GM15510 (cell line): ENCODE results near the gene TRABD2B.

ENCODE experiments used
- POLR2A ChIP-seq: IDR thresholded peaks from 3 replicates; pipeline ENCODE4 v1.6.1; 2011; ENCODE audit warnings: borderline replicate concordance; ENCODE audit not compliant: insufficient read length; ENCODE audit errors: extremely low read depth

Gene TRABD2B

GRCh38 chr1:47990286-47990685 is 6.9 kb downstream of the TRABD2B start:
- TF ChIP-seq POLR2A = no peak

DNA sequence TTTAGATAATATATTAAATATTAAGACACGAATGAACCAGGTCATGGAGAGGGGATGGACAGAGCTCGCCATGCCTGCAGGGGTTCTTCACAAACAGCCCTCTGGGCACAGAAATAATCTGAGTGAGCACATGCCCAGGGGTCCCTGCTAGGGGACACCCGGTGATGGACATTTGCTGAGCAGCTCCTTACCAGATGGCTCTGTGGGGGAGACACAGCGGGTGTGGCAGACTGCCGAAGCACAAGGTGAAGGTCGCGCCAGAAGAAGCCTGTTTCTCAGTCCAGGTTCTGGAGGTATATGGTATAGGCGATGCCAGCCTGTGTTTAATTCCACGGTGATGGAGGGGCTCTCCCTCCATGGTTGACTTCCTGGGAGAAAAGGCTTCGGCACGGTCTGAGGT is 9.6 kb downstream of the TRABD2B start:
- TF ChIP-seq POLR2A = no peak

DNA sequence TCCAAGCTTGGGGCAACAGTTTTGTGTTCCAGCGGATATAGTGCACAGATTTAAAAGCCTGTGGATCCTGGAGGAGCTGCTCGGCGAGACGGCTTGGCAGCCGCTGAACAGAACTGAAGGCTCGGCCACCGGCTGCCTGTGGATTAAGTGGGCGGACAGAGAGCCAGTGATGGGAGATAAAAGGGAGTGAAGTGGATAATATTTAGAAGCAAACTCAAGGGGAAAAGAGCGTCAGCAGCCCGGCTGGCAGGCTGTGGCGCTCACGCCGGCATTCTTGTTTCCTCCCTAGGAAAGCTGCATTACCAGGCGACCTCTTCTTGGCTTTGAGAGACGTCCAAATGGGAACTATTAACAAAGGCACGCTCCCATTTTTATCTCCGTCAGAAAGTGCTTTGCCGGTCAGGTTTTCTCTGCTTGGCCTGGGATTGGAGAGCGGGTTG is 10.4 kb downstream of the TRABD2B start:
- TF ChIP-seq POLR2A = no peak

DNA sequence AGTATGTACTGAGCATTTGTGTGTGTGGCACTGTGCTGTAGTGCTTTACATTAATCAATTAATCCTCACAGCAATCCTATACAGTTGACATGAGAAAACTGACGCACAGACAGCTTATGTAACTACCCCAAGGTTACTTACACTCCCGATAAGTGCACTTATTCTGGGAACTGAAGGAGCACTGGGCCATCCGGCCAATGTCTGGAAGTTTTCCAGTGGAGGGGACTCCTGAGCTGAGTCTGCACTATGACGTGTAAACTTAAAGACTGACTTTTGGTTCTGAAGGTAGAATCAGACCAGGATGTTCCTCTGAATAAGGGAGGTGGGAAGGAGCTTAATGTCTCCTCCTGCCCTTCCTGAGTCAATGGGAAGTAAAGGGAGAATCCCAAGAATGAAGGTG is 12.2 kb downstream of the TRABD2B start:
- TF ChIP-seq POLR2A = no peak

GRCh38 chr1:47984175-47984789 is 12.9 kb downstream of the TRABD2B start:
- TF ChIP-seq POLR2A = no peak

- TF ChIP-seq POLR2A = no peak
Measured at GRCh38 chr1:47983691-47984090, 13.5 kb downstream of the TRABD2B start.

DNA sequence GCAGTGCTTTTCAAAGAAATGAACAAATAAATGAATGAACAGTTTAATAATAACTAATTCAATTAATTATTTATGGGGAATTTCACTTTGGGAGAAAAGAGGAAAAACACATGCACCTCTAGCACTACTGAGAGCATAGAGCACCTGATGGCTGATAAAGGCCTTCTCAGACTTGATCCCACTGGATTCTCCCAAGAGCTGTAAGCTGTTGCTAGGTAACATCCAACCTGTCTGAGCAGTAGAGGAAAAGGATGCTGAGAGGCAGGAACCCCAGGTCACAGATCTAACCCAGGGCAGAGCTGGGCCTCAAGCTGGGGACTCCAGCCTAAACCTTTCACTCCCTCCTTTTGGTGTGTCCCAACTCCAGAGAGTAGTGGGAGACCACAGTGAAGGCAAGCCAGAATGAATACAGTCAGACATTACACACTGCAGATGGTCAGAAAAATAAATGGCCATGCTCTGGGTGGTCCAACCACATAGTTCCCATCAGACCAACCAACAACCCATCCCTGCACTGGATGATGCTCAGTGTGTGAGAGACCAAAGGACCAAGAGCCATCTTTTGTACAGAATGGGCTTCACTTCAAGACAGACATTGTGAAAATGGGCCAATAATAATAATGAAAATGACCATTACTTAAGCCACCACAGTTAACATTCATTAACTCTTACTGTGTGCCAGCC is 15.4 kb downstream of the TRABD2B start:
- TF ChIP-seq POLR2A = no peak

GRCh38 chr1:47980501-47980900 is 16.7 kb downstream of the TRABD2B start:
- TF ChIP-seq POLR2A = no peak

- TF ChIP-seq POLR2A = no peak
Measured at GRCh38 chr1:47979724-47980123, 17.5 kb downstream of the TRABD2B start.

- TF ChIP-seq POLR2A = no peak
Measured at GRCh38 chr1:47978486-47978885, 18.7 kb downstream of the TRABD2B start.

DNA sequence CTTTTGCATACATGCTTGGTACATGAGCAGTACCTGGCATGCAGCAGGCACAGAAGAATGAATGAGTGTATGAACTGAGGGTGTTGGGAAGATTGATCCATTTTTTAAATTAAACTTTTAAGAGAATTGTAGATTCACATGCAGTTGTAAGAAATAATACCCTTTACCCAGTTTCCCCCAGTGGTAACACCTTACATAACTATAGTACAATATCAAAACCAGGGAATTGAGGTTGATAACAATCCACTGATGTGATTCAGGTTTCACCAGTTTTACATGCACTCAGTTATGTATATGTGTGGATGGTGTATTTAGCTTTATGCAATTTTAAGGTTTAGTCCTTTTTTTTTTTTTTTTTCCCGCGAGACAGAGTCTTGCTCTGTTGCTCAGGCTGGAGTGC is 20.5 kb downstream of the TRABD2B start:
- TF ChIP-seq POLR2A = no peak

- no peak for TF ChIP-seq POLR2A
Measured at GRCh38 chr1:47976267-47976666, 20.9 kb downstream of the TRABD2B start.

DNA sequence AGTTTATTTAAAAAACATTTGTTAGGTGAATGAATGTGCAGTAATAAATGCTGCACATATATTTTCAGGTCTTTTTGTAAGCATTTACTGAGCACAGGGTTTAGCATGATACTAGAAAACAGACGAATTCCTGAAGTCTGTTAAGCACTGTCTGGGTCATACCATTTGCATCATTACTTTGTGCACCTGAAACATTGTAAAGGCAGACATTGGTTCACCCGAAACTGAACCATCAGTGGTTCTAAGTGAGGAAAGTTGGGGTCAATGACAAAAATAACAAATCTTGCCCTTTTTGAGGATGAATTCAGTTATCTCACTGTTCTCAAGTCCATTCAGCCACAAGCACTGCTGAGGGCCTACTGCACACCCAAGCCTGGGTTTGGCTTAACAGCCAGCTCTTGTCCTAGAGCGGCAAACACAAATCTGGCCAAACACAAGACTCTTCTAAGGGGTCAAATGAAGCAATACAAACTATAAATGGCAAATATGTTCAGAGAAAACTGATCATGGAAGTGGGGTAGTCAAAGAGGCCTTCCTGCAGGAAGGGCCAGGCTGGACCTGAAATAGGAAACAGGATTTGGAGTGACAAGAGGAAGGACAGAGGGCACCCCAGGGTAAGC is 21.8 kb downstream of the TRABD2B start:
- no peak for TF ChIP-seq POLR2A

GRCh38 chr1:47972864-47973432 is 24.2 kb downstream of the TRABD2B start:
- no peak for TF ChIP-seq POLR2A

- no peak for TF ChIP-seq POLR2A
Measured at GRCh38 chr1:47971385-47972160, 25.6 kb downstream of the TRABD2B start.
